ENCODE measurements around the gene AKR1C1. TPM values are rescaled to one million over a fixed set of nuclear protein-coding genes. Genes with fewer than 3 reads are reported as not detected.
"Not testable (repeated sequence)": the region's sequence is repeated elsewhere in the genome, so short reads cannot be mapped to it uniquely, and the experiment has no call there.

Gene AKR1C1
- total RNA-seq, 1 experiment from 2014 or later, result 1.9 TPM

DNA sequence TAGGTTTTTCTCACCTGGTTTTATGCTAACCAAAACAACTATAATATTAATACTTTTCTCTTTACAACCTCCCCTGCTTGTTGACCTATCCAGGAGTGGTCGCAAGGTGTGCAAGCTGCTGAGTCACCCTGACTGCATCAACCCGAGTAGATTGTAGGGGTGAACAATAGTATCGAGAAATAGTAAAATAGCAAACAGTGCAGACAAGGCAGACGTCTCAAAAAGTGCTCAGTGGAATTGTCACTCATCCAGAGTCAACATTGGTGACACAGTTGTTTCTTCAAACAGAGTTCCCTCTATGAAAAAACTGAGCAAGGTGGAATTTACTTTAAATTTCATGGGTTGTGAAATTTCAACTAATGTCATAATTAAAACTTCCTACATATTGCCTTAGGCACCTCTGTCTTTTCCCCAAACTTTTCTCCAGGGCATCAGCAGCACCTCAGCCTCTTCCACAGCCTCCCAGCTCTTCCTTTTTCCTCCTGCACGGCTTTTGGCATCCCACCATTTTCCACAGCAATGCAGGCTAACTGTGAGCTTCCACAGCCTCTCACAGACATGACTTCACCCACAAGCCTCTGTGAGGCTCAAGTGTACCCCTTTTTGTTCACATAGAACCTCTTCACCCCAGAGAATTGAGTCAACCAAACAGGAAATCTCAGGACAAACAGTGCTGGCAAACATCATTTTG lies 6.1 kb upstream of the AKR1C1 start:
- H3K9ac ChIP-seq (ENCODE audit: extremely low read depth, insufficient read length, low read length); H2AK5ac ChIP-seq (ENCODE audit: insufficient read length, low read length); H3K79me2 ChIP-seq (ENCODE audit: insufficient read depth, low read length); H3K27ac ChIP-seq (ENCODE audit: insufficient read length, low read depth, low read length); H3K23ac ChIP-seq (ENCODE audit: insufficient read length, low read depth, low read length); H3K27ac Mint-ChIP-seq; H2BK12ac ChIP-seq (ENCODE audit: insufficient read length, low read depth, low read length); H3K56ac ChIP-seq (ENCODE audit: insufficient read length, low read depth, low read length); H3K27me3 ChIP-seq (ENCODE audit: insufficient read depth, low read length); H4K8ac ChIP-seq (replicated peaks; ENCODE audit: insufficient read length, low read depth, low read length); H3K27me3 Mint-ChIP-seq (ENCODE audit: low read depth); H3K4me1 ChIP-seq (ENCODE audit: insufficient read depth, low read length); DNase-seq; H3K4me2 ChIP-seq (ENCODE audit: insufficient read depth, insufficient read length, low read length); H2BK20ac ChIP-seq (ENCODE audit: low read depth, low read length, poor library complexity, severe bottlenecking); H3K4me3 Mint-ChIP-seq; H3T11ph ChIP-seq (ENCODE audit: low read length); H3K9me3 ChIP-seq (ENCODE audit: control insufficient read depth, low read depth, low read length); H4K5ac ChIP-seq (ENCODE audit: insufficient read length, low read depth, low read length); H3K14ac ChIP-seq (ENCODE audit: insufficient read depth, low read length); H3K4me1 Mint-ChIP-seq; H3K36me3 Mint-ChIP-seq (ENCODE audit: insufficient read depth in 1 of 3, low read depth in 3 of 3); H3K23me2 ChIP-seq (ENCODE audit: insufficient read length, low read depth, low read length, poor library complexity, severe bottlenecking); H3K79me1 ChIP-seq (ENCODE audit: insufficient read depth, low read depth, low read length, poor library complexity, severe bottlenecking); H2AFZ ChIP-seq (ENCODE audit: low read length); H4K20me1 ChIP-seq (ENCODE audit: control insufficient read depth, insufficient read depth, insufficient read length); H3K18ac ChIP-seq (ENCODE audit: insufficient read length, low read depth, low read length); H2BK5ac ChIP-seq (ENCODE audit: insufficient read length, low read length); H3K4ac ChIP-seq (ENCODE audit: low read depth, low read length); H2BK15ac ChIP-seq (ENCODE audit: low read depth, low read length); H4K91ac ChIP-seq (ENCODE audit: insufficient read length, low read depth, low read length); H2BK120ac ChIP-seq (ENCODE audit: low read depth, low read length, poor library complexity, severe bottlenecking): not testable (repeated sequence)
- peaks cover 2 to 24% of the 10 kb centered on the region in 2 experiments; a peak in 4 of 5 replicates for H3K9me3 Mint-ChIP-seq
- WGBS (ENCODE audit: extremely low coverage, insufficient read length, low lambda C conversion rate), result no CpG with 5 or more reads among the region's 5 CpGs

DNA sequence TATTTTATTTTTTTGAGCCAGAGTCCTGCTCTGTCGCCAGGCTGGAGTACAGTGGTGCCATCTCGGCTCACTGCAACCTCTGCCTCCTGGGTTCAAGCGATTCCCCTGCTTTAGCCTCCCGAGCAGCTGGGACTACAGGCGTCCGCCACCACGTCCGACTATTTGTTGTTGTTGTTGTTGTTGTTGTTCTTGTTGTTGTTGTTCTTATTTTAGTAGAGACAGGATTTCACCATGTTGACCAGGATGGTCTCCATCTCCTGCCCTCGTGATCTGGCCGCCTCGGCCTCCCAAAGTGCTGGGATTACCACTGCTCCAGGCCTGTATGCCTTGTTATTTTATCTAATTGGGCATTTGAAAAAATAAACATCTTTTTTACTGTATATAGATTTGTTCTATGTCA lies 1.7 kb upstream of the AKR1C1 start:
- H3K9me3 Mint-ChIP-seq, result peaks cover 0 to 23% of the 10 kb centered on the region in 2 experiments; a peak in 3 of 5 replicates
- H2AFZ ChIP-seq (ENCODE audit: low read length); H3K27me3 Mint-ChIP-seq (ENCODE audit: low read depth); H4K20me1 ChIP-seq (ENCODE audit: control insufficient read depth, insufficient read depth, insufficient read length); H2BK20ac ChIP-seq (ENCODE audit: low read depth, low read length, poor library complexity, severe bottlenecking); H3K79me2 ChIP-seq (ENCODE audit: insufficient read depth, low read length); H3K36me3 Mint-ChIP-seq (ENCODE audit: insufficient read depth in 1 of 3, low read depth in 3 of 3); H2BK5ac ChIP-seq (ENCODE audit: insufficient read length, low read length); H2BK15ac ChIP-seq (ENCODE audit: low read depth, low read length); H2BK120ac ChIP-seq (ENCODE audit: low read depth, low read length, poor library complexity, severe bottlenecking); H3K27ac ChIP-seq (ENCODE audit: insufficient read length, low read depth, low read length); H3K4me2 ChIP-seq (ENCODE audit: insufficient read depth, insufficient read length, low read length); H3K4me1 Mint-ChIP-seq; H3K79me1 ChIP-seq (ENCODE audit: insufficient read depth, low read depth, low read length, poor library complexity, severe bottlenecking); H3K9me3 ChIP-seq (ENCODE audit: control insufficient read depth, low read depth, low read length); H3K18ac ChIP-seq (ENCODE audit: insufficient read length, low read depth, low read length); H3K27ac Mint-ChIP-seq; H3K9ac ChIP-seq (ENCODE audit: extremely low read depth, insufficient read length, low read length); H2AK5ac ChIP-seq (ENCODE audit: insufficient read length, low read length); DNase-seq; H4K91ac ChIP-seq (ENCODE audit: insufficient read length, low read depth, low read length); H3K27me3 ChIP-seq (ENCODE audit: insufficient read depth, low read length); H2BK12ac ChIP-seq (ENCODE audit: insufficient read length, low read depth, low read length); H3K56ac ChIP-seq (ENCODE audit: insufficient read length, low read depth, low read length); H3K4ac ChIP-seq (ENCODE audit: low read depth, low read length); H4K5ac ChIP-seq (ENCODE audit: insufficient read length, low read depth, low read length); H3K4me3 Mint-ChIP-seq; H3K4me1 ChIP-seq (ENCODE audit: insufficient read depth, low read length); H3K23ac ChIP-seq (ENCODE audit: insufficient read length, low read depth, low read length); H3K14ac ChIP-seq (ENCODE audit: insufficient read depth, low read length); H4K8ac ChIP-seq (replicated peaks; ENCODE audit: insufficient read length, low read depth, low read length); H3T11ph ChIP-seq (ENCODE audit: low read length); H3K23me2 ChIP-seq (ENCODE audit: insufficient read length, low read depth, low read length, poor library complexity, severe bottlenecking): not testable (repeated sequence)
- WGBS (ENCODE audit: extremely low coverage, insufficient read length, low lambda C conversion rate), result no CpG with 5 or more reads among the region's 11 CpGs

All from H9 (cell line).